GM18508 (cell line): Measurements from ENCODE around the gene HPN.
"Not testable (repeated sequence)": the region's sequence is repeated elsewhere in the genome, so short reads cannot be mapped to it uniquely, and the experiment has no call there.

Source experiments
- ATAC-seq: cut with Tn5 transposase; IDR thresholded peaks from one replicate; pipeline ENCODE4 v1.9.1; 2021; ENCODE audit warnings: moderate number of reproducible peaks; ENCODE audit not compliant: insufficient read depth, unreplicated experiment

HPN gene

DNA sequence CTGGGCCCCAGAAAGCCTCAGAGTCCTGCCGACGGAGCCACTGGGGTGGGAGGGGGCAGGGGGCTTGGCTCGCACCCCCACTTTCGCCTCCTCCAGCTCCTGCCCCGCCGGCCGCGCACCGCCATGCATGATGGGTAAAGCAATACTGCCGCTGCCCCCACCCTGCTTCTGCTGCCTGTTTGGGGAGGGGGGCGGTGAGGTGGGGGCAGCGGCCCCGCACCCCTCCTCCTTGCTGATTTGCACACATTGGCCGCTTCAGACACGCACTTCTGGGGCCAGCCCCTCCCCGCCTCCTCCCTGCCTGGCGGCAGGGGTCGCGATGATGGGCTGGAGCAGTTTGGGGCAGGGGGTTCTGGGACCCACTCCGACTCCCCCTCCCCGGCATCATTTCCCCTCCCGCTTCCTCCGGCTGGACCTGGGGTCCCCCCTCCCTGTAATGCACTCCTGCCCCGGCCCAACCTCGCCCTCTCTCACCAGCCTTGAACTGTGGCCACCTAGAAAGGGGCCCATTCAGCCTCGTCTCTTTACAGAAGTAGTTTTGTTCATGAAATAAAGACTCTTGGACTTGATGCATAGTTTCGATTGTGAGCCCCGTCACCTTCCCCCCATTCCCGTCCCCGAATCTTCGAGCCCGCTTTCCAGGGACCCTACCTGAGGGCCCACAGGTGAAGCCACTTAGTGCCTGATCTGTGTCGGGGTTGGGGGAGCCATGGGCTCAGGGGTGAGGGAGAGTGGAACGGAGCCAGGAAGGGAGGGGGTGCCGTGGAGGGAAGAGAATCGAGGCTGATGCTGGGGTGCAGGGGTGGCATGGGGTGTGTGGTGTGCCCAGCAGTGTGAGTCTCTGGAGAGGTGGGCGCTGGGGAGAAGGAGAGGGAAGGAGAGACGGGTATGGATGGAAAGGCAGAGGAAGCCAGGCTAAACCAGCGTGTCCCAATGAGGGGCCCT lies 1.4 kb upstream of the HPN start:
- no peak for ATAC-seq

DNA sequence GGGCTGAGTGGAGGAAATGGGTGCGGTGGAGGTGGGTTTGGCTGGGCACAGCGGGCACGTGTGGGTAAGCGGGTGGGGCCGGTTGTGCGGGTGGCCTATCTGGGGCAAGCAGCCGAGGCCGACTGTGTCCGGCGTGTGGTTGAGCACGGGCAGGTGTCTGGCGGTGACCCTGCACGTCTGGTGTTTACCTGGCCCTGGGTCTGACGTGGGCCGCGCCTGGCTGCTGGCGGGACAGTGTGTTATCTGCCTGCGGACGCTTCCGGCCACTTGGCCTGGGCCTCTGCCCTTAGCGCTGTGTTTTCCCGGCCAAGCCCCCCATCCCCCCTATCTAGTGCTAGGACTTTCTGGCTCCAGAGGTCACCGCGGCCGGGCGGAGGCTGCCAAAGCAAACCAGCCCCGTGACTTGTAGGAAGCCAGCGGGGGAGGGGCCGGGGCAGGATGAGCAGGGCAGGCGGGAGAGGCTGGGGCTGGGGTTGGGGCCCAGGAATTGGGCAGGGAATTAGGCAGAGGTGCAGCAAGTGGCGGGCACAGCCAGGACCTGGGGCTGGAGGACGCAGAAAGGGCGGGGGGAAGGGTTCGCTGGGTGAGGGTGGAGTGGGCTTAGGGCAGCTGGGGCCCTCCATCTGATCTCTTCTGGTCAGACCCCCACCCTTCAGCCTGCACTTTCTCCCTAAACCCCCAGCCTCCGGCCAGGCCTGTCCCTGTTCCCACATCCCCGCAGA lies 534 bp upstream of the HPN start:
- no peak for ATAC-seq

DNA sequence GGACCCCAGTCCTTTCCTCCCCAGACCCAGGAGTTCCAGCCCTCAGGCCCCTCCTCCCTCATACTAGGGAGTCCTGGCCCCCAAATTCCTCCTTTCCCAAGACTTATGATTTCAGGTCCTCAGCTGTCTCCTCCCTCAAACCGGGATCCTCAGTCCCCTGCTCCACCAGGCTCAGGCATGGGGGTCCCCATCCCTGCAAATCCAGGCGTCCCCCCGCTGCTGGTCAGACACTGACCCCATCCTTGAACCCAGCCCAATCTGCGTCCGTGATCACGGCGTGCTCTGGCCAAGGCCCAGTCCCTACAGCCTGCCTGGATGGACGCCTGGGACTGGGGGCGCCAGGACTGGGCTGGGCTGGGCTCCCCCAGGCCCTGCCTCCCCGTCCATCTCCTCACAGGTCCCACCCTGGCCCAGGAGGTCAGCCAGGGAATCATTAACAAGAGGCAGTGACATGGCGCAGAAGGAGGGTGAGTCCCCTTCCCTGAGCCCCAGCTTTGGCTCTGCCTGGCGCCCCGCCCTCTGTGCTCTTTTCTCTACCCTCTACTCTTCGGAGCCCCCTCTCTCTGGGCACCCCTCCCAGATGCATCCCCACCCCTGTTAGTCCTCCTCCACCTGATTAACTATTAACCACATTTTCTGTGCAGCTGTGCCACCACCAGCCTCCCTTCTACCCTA lies 672 bp downstream of the HPN start:
- ATAC-seq = no peak

DNA sequence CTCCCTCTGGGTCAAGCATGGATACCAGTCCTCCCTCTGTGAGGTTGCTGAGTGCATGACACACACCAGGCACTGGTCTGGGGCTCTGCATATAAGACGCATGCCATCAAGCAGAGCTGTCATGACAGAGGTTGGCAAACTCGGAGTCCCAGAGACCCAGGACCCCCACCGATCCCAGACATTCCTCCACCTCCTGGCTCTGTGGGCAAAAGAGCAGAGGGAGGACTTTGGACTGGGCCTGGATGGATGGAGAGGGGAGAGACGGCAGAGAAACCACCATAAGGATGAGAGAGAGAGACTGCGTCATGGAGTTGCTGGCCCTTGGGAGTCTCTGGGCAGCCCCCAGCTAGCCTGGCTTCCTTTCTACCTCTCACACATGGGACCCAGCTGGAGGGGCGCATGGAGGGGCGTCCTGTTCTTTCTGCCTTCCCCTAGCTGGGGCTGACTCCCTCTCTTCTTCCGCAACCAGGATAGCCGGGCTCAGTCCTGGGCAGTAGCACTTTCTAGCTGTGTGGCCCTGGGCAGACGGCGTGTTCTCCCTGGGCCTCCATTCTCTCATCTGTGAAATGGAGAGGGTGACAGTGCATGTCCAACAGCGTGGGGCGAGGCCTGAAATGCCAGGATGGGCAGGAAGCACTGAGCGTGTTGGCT lies 1.6 kb downstream of the HPN start:
- no peak for ATAC-seq

DNA sequence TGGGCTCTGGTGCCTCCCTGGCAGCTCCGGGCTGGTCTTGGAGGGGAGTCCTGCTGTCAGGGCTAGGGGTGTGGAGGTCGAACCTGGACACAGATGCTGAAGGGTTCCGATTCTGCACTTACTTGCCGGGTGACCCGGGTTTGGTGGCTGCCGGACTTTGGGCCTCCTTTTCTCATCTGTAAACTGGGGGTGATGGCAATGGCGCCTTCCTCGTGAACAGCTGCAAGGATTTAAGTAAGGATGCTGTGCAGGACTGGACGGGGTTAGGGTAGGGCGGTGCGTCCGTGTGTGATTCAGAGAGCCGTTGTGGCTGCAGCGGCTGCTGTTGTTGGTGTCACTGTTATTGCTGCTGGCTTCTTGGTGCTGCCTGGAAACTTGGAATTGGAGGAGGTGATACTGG lies 2.4 kb downstream of the HPN start:
- no peak for ATAC-seq

DNA sequence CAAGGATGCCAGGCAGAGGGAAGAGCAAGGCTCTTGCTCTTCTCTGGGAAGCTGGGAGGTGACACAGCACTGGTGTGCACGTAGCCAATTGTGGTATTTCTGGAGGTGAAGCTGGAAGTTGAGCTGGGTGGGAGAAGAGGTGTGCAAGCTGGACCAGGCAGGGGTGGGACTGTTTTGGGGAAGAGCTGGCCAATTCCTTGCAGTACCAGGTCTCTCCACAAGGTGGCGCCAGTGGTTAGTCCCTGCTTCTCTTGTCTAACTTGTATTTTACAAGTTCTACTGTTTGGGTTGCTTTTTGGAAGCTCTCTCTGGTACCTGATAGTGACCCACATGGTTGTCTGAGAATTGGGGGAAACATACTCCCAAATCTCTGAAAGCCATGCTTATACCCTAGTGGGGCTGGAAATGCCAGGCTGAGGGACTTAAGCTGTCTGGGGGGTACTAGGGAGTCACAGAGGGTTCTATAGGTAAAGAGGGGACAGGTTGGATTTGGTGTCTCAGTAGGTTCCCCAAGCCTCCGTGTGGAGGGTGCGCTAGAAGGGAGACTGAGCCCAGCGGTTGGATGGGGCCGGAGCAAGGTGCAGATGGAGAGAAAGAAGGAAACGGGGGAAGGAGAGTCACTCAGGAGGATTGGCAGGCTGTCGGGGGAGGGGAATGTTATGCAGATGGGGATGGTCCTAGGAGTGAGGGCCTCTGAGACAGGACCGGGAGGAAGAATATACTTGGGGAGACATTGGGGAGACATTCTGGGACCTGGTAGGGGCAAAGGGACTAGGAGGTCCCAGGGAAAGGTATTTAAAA lies 3.0 kb downstream of the HPN start:
- ATAC-seq = no peak

DNA sequence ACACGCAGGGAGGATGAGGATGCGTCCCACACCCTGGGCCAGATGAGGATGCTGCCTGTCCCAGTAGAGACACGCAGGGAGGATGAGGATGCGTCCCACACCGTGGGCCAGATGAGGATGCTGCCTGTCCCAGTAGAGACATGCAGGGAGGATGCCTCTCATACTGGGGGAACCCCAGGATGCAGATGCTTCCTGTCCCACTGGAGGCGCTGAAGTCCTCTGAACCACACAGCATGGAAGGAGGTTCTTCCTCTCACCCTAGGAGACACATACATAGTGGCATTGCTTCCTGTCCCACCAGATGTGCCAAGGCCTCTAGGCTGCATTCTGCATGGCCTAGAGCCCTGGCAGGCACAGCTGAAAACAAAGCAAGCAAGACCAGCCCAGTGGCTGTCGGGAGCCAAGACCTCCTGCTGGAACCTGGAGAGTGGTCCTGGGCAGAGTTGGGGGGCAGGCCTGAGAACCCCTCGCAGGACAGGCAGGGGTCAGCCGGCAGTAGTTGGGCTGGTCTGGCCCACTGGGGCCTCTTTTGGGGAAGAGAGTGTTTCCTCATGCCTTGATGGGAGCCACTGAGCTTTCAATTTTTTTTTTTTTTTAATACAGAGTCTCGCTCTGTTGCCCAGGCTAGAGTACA lies 4.3 kb downstream of the HPN start:
- no peak for ATAC-seq

DNA sequence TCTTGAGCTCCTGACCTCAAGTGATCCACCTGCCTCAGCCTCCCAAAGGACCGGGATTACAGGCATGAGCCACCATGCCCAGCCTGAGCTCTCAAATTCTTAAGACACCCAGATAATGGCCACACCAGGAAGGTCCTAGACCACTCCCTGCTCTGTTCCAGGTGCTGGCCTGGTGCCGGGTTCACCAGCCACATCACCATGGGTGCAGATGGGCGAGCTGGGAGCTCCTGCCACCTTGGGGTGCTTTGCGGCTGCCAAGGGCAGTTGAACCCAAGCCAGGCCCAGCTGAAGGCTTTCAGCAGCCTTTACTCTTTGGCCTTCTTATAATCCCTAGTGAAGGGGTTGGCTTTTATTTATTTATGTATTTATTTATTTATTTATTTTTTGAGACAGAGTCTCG lies 4.9 kb downstream of the HPN start:
- ATAC-seq = no peak

DNA sequence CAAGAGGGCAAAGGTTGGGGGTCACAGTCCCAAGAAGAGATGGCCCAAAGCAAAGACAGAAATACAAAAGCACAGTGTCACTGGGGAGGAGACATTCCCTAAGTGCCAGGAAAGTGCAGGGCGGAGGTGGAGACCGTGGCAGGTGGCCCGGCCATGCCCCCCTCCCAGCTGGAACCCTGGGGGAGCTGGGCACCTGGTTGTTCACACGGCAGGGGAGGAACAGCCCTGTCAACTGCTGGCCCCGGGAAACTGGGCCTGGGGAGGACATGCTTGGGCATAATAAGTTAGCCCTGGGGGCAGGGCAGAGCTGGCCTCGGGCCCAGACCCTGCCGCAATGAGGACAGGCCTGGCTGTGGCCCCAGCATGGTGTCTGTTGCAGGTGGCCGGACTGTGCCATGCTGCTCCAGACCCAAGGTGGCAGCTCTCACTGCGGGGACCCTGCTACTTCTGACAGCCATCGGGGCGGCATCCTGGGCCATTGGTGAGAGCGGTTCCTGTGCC lies 7.4 kb downstream of the HPN start:
- no peak for ATAC-seq

DNA sequence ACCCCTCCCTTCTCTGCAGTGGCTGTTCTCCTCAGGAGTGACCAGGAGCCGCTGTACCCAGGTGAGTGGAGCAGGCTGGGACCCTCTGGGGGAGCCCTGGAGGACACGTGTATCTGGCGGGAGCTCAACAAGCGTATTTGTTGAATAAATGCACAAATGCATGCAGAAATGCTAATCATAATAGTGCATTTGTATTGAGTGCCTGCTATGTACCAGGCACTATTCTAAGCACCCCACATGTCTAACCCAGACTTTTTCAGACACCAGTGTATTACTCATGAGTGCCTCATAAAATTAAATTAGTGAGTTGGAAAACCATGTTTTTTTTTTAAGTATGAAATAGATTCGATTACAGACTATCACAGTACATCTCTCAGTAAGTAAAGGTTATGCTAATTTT lies 7.9 kb downstream of the HPN start:
- ATAC-seq = no peak

DNA sequence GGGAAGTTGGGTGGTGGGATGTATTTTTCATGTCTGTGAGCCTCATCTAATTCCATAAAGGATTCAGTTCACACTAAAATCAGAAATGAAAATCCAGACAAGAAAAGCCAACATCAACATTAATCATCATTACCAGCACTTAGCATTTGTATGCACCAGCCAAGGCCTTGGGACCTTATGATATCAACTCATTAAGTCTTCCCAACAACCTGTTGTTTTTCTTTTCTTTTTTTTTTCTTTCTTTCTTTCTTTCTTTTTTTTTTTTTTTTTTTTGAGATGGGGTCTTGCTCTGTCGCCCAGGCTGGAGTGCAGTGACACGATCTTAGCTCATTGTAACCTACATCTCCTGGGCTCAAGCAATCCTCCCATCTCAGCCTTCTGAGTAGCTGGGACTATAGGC lies 9.1 kb downstream of the HPN start:
- ATAC-seq = not testable (repeated sequence)

DNA sequence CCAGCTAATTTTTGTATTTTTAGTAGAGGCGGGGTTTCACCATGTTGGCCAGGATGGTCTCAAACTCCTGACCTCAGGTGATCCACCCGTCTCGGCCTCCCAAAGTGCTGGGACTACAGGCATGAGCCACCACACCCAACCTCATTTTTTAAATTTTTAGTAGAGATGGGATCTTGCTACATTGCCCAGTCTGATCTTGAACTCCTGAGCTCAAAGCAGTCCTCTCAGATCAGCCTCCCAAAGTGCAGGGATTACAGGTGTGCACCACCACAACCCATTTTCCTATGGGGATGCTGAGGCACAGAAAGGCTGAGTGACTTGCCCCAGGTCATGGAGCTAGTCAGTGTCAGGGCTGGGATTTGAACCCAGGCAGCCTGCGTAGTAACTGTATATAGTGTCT lies 9.7 kb downstream of the HPN start:
- ATAC-seq = not testable (repeated sequence)

DNA sequence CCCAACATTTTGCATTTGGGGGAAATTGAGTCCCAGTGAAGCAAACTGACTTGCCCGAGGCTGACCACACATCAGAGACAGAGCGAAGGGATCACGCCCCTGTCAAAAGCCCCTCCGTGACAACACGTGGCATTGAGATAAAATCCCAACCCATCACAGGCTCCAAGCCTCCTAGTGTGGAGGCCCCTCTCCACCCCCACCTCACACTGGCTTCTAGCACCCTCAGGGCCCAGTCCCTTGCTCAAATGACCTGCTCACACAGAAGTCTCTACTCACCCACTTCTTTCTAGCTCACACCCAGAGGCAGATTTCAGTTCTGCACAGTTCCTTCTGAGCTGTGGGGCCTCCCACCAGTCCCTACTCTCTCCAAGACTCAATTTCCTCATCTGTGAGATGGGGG lies 10.3 kb downstream of the HPN start:
- ATAC-seq = no peak

DNA sequence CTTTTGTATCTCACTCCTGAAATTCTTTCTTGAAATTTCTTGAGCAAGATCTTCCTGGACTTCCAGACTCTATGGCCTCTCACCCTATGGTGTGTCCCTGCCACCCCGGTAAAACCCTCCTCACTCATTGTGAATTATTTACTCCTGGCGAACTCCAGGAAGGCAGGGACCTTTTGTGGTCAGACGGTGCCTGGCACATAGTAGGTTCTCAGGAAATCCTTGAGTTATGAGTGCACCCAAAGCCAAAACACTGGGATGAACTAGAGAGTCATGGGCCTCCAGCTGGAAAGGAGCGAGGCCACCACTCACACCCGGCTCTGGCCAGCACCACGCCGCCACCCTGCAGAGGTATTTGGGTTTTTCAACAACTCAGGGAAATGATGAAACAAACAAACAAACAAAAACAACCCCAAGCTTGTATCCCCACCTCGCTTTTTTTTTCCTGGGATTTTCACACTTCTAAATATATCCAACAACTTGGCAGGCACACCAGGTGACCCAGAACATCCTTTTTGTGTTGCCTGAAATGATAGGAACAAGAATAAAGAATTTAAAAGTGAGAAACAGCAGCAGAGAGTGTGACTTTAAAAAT lies 11.2 kb downstream of the HPN start:
- no peak for ATAC-seq

DNA sequence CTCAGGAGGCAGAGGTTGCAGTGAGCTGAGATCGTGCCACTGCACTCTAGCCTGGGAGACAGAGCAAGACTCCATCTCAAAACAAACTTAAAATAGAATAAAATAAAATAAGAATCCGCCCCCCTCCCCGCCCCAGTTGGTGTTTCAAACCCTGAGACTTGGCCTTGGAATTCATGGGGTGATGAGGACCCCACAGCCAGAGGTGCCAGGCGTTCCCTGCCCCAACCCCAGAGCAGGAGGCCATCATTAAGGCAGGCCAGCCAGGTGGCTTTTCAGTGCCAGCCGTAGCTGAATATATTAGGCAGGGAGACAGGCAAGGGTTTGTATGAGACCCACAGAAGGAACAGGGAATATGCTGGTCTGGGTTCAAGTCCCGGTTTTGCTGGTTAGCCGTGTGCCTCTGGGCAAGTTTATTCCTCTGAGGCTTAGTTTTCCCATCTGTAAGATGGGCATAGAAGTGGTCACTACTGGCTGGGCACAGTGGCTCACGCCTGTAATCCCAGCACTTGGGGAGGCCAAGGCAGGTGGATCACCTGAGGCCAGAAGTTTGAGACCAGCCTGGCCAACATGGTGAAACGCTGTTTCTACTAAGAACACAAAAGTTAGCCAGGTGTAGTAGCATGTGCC lies 12.3 kb downstream of the HPN start:
- ATAC-seq = no peak

DNA sequence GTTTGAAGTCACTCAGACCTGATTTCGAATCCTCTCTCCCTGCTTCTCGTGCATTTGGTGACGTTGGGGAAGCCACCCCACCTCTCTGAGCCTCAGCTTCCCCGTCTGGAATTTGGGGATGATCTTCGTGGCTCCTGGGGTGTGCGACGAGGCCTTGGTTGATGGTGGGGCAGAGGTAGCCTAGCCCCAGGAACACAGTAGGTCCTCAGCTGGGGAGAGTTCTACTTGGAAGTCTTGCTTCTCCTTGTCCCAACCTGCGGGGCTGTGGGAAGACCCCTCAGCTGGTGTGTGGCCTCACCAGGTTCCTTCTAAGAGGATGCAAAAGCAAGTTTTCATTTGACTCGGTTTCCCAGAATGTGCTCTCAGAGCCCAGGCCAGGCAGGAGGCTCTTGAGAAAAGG lies 13.1 kb downstream of the HPN start:
- ATAC-seq = no peak

DNA sequence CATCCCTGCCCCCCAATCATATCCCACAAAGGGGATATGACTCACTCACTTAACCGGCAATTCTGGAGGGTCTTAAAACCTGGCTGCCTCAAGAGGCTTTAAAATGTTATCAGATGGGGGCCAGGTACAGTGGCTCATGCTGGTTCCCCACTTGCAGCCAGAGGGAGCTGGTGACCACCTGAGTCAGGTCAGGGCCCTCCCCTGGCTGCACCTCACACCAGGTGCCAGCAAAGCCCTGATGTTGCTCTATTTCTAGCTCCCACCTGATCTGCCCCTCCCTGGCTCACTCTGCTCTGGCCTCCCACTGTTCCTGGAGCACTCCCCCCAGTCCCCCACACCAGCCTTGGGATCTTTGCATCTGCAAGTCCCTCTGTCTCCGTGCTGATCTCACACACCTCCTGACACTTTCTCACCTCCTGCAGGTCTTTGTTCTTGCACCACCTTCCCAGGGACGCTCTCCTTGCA lies 14.2 kb downstream of the HPN start:
- no peak for ATAC-seq

DNA sequence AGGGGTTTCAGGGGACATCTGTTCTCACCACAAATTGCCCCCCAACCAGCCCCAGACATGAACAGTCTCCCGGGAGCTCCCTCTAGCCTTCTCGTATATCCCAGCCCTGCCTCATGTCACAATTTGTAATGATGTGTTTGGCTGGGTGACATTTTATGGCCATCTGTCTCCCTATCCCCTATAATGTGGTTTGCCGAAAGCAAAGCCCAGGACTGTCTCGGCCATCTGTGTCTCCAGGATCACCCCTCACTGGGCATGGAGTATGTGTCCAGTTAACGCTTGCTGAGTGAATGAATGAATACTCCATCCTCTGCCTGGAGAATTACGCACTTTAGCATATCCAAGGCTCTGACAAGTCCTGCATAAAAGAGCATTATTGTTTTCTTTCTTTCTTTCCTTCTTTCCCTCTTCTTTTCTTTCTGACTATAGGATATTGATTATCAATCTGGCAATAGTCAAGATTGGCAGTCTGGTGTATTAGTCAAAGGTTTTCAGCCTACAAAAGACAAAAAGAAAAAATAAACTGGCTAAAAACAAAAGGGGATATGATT lies 15.1 kb downstream of the HPN start:
- ATAC-seq = no peak
